HTR-8/SVneo (cell line): Measurements from ENCODE around the gene METTL23.
A peak's percentile ranks its signal among the peaks of the same experiment; 100 is the strongest.
"Not testable (repeated sequence)": the region's sequence is repeated elsewhere in the genome, so short reads cannot be mapped to it uniquely, and the experiment has no call there.

ENCODE experiments used
- DNase-seq: peaks from one replicate; pipeline ENCODE4 v3.0.0; 2011; ENCODE audit warnings: low spot score, mixed read lengths; ENCODE audit not compliant: insufficient read length
- FAIRE-seq: peaks from 2 replicates; lab custom pipeline; 2011; peaks lifted over from hg19 to GRCh38; lab: Jason Lieb, UNC

The METTL23 gene

DNA sequence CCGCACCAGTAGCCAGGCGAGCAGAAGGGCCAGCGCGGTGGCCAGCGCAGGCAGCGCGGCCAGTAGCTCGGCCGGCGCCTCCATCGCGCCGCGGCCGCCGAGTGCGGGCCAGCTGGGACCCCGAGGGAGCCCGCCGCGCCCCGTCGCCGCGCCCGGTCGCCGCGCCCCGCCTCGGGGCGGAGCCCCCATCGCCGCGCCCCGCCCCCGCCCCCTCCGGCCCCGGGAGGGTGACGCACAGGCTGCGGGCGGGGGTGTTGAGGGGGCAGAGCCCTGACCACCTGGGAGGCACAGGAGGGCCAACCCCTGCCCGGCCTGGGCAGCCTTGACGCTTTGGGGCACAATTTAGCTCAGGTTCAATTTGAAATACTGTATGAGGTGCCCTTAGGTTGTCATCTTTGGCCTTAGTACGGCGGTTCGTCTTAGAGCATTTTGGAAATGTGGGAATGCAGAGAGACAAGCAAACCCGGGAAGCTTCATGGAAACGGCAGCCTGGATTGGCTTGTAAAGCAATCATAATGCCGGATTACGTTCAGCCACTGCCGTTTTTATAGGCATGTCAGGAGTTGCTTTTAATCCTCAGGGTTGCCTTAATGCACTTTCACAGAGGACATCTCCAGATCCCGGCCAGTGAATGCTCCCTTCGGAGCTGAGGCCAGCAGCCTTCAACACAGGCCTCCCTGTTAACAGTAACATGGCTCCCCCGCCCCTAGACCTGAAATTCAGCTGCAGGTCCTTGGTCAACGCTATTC lies 15.6 kb upstream of the METTL23 start, which contains the start of gene MXRA7:
Gene MXRA7 (minus strand): TSS at position 103 of the 749 bp plus-strand sequence. CDS start 19 bp downstream, at position 84.
- FAIRE-seq (peak; percentile 54), DNase-seq (peak; percentile 89)

DNA sequence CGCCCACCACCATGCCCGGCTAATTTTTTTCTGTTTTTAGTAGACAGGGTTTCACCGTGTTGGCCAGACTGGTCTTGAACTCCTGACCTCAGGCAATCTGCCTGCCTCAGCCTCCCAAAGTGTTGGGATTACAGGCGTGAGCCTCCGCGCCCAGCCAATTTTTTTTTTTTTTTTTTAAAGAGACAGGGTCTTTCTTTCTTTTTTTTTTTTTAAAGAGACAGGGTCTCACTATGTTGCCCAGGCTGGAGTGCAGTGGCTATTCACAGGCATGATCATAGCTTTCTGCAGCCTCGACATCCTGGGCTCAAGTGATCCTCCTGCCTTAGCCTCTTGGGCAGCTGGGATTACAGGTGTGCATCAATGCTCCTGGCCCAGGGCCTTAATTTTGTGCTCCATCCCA lies 14.3 kb upstream of the METTL23 start:
- not testable (repeated sequence) for DNase-seq, FAIRE-seq

DNA sequence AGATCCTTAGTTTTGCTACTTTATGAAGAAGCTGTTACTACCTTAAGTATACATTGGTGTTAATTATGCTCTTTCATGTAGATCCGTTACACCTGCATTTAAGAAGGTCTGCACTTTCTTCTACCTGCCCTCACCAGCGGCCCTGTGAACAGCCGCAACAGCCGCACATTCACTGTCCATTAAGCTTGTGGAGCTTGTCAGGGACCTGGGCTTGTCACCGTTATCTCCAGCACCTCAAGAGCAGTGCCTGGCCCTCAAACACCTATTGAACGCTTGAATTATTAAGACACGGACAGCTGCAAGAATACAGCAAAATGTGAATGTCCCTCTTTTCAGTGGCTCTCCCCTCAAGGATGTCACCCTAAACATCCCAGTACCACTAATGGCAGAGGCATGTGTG lies 12.9 kb upstream of the METTL23 start:
- no peak for DNase-seq
- FAIRE-seq: no peak

DNA sequence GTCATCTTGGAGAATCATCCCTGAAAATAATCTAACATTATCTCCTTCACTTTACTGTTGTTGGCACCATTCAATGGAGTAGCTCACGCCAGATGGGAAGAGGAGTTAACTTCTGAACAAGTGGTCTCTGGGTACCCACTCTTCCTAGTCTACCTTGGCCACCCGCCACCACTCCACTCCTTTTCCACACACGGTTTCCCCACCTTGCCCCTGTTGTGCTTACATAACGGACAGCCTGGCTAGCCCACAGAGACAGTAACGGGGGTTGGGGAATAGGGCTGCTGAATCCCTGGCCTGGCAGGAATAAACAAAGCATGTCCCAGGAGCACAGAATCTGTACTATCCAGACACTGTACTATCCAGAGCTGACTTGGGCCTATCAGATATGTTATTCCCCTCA lies 12.3 kb upstream of the METTL23 start:
- FAIRE-seq: no peak
- DNase-seq: no peak

DNA sequence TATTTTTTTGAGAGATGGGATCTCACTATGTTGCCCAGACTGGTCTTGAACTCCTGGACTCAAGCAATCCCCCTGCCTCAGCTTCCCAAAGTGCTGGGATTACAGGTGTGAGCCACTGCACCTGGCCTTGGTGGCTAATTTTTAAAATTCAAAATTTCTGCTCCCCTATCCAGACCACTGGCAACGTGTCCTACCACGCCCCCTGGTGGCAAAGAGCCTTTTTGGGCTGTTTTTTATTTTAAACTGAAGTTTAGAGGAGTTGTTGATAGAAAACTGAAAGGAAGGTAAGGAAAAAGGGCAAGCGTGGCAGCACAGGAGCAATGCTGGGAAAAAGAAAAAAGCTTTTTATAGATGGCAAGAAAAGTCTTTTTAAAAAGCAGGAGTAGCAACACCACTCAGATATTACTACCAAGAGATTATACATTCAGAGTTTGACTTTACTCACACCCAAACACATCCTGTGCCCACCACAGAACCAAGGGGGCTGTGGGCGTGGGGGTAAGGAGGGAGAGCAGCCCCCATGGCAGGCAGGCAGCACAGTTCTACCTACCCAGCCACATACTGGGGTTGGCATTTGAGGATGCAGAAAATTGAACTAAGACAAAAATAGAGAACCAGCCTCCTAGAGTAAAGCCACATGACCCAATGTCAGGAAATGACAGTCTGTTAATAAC lies 11.7 kb upstream of the METTL23 start:
- FAIRE-seq (no peak), DNase-seq (no peak)

DNA sequence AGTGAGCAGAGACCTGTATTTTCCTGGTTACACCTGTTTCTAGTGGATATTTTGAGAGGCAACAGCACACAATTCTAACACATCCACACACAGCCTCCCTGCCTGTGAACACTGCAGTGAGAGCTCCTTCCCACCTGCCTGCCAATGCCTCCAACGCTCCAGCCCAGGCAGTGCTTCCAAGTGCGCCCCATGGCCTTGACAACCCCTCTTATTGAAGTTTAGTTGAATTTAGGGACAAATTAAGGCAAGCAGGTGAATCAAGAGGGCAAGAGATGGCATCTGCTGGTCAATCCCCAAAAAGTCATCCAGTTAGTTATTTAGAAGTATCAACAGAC lies 11.2 kb upstream of the METTL23 start:
- FAIRE-seq: no peak

DNA sequence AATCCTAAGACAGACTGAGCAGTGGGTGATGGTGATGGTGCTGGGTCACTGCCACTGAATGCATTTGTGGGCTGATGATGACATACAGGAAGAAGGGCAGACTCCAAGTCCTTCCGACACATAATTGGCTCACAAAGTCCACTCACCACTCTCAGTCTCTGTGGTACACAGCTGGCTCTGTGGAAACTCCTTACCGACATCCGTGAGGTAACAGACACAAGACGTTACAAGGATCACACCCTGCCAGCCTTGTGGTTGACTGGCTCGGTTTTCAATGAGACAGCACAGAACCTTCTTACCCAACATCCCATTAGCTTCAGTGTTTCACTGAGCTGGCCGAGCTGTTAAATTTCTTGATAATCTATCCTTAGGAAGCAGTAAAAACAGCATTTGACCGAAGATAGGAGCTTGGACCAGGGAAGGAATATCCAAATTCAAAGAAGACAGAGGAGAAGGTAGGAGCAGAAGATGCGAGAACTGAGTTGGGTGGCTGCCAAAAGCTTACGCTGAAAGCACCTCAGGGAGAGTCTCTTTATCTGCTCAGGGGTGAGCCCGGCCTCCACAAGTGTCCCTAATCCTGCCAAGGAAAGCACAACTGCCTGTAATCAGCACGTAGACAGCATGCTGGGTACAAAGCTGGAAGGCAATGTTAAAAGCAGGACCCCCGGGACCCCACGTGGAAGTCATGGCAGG lies 10.3 kb upstream of the METTL23 start:
- FAIRE-seq: peak; percentile 38

More for the DNA sequence above, 11.2 kb upstream of the METTL23 start:
- no peak for DNase-seq

DNA sequence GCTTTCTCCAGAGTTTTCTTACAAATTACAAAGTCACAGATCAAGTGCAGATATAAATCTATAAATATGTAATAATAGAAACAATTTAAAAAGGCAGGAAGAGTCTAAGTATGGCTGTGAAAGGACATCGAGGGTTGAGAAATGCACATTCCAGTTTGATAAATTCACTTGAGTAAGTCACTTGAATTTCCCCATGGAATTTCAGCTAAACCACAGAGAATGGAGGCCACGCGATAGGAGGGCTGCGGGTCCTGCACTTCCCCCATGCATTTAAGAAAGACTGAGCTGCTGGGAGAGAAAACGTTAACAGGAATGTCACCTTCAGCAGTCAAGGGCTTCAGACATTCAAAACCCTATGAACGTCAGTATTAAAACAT lies 9.8 kb upstream of the METTL23 start:
- DNase-seq (no peak), FAIRE-seq (no peak)

More for the DNA sequence above, 10.3 kb upstream of the METTL23 start:
- DNase-seq: no peak

DNA sequence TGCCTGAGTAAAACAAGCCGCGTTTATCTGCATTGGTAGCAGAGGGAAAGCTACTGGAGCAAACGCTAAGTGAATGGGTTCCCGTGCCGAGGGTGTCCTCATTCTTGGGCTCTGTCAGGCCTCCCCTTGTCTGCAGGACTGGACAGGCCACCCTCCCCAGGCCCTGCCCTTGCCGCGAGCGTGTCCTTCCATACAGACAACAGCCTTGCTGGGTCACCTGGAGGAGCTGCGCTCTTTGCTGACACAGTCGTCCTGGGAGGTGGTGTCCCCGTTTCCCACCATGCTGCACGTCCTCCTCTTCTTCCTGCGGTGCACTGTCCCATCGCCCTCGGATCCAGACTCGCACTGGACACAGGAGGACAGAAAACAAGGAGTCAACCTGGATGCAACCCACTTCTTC lies 8.1 kb upstream of the METTL23 start:
- FAIRE-seq (no peak), DNase-seq (no peak)

DNA sequence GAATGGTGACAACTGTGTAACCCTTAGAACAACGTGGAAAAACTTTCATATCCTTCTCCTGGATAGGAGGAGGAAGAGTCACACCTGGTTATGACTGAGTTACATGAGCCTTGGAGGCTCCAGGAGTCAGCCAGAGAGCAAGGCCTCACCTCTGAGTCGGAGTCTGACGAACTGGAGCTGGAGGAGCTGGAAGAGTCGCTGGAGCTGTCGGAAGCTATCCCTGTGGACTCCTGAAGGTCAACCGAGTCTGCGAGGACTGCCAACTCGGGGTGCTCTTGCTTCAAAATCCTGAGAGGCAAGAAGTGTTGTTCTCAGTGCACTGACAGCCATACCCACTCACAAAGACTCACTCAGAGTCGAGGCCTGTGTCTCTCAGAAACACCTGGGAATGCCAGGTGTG lies 6.4 kb upstream of the METTL23 start:
- DNase-seq: no peak
- FAIRE-seq: no peak

DNA sequence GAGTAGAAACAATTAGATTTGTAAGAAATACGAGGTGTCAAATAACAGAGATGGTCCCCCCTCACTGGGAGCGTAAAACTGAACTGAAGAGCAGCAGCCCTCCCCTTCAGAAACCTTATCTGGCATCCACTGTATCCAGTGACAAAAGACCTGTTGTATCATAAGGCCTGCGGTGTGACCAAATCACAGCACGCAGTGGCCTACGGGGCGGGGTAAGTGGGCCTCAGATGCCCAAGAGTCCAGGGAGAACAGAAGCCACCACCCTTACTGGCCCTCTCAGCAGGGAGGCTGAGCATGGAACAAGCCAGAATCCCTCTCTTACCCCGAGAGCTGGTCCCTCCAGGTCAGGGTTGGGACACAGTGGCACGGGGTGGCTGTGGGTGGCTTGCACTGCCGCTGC lies 5.7 kb upstream of the METTL23 start:
- DNase-seq: no peak
- FAIRE-seq: no peak

DNA sequence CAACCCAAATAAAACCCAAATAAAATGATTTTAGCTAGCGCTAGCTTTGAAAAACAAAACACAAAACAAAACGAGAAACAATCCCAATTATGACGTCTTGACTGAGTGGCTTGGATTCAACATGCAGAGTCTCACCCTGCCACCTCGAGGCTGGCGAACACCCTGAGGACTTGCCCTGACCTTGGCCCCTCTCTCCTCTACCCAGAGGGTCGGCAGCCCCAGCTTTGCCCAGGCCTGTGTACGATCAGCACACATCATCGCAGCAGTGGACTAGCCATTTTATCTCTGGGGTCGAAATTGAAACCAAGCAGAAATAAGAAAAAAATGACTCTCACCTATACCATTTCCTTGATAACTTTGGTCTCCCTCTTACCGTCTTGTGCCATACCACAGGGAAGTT lies 5.2 kb upstream of the METTL23 start:
- no peak for DNase-seq
- no peak for FAIRE-seq

DNA sequence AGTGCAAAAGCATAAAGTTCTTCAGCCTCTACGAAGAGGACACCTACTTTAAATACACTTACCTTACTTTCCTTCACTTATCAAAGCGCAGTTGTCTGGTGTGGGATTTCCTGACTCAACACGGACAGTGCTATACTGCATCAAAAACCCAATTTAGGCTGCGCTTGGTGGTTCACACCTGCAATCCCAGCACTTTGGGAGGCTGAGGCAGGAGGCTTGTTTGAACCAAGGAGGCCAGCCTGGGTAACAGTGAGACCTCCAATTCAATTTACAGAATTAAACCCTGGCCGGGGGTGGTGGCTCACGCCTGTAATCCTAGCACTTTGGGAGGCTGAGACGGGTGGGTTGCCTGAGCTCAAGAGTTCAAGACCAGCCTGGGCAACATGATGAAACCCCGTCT lies 4.4 kb upstream of the METTL23 start:
- FAIRE-seq (no peak), DNase-seq (no peak)

DNA sequence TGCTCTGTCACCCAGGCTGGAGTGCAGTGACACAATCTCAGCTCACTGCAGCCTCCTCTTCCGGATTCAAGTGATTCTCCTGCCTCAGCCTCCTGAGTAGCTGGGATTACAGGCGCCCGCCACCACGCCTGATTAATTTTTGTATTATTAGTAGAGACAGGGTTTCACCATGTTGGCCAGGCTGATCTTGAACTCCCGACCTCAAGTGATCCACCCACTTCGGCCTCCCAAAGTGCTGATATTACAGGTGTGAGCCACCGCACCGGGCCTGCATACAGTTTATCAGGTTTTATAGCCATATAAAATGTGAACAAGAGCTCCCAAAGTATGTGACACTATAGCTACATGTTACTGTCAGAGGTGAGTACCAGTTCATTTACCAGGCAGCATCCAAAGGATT lies 3.7 kb upstream of the METTL23 start:
- FAIRE-seq, DNase-seq: not testable (repeated sequence)

DNA sequence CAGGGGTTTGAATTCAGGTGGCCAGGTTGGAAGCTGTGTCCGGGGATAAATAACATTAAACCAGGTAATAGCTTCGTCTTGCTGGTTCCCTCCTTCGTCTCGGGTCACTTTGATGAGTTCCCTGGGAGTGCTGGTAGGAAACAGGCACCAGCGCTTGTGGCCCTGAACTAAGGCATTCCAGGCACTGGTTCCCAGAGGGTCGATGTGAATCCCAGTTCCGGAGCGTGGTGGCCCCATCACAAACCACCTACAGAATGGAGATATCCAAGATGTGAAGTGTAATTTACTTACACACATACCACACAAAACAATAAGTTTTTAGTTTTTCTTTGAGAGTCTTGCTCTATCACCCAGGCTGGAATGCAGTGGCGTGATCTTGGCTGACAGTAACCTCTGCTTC lies 2.8 kb upstream of the METTL23 start:
- FAIRE-seq (no peak), DNase-seq (no peak)

DNA sequence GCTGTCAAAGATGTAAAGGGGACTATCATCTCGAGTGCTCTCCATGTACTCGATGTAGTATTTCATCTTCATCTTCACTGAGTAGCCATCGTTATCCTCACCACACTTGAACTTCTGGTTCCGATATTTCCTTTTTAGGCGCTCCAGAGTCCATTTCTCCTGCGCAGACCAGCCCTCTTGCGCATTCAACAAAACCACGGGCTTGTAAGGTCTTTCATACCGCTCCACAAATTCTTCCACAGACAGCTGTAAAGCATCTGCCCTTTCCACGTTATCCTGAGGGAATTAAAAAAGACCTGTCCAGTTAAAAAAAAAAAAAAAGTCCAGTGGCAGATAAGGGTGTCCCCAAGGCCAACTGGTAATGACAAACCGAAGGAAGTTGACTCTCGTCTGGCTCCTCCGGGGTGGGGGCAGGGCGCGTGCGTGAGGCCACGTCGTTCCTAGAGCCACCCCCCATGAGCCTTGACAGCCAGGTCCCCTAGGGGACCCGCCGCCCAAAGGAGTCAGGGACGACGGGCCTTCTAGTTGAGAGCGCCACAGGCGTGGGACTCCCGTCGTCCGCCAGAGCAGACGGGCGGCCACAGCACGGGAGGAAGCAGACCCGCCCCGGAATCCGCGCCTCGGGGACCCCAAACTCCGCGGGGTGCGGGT lies 934 bp upstream of the METTL23 start:
- DNase-seq: no peak
- no peak for FAIRE-seq

DNA sequence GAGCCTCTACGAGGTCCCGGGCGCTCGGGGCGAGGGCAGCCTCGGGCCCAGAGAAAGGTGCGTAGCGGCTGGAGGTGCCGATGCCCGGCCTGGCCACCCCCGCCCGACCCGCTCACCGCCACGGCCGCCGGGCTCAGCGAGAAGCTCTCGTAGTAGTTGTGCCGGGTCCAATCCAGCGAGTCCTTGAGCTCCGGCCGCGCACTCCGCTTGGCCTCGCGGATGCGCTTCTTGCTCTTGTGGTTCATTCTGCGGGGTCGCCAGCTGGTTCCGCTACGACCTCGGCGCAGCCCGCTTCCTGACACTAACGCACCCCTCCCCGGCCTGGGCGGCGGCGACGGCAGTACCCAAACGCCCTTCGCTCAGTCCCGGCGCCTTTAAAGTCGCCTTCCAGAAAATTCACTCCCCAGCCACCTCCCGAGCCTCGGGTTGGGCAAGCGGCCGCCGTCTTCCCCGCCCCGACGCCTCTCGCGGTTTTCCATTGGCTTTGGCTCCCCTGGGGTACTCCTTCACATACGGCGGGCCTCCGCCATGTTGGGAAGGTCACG lies 336 bp upstream of the METTL23 start, which contains the start of gene JMJD6:
Gene JMJD6 (minus strand): TSS at position 376 of the 545 bp plus-strand sequence. CDS start 131 bp downstream, at position 245.
- FAIRE-seq: peak; percentile 76
- DNase-seq: peak; percentile 96

DNA sequence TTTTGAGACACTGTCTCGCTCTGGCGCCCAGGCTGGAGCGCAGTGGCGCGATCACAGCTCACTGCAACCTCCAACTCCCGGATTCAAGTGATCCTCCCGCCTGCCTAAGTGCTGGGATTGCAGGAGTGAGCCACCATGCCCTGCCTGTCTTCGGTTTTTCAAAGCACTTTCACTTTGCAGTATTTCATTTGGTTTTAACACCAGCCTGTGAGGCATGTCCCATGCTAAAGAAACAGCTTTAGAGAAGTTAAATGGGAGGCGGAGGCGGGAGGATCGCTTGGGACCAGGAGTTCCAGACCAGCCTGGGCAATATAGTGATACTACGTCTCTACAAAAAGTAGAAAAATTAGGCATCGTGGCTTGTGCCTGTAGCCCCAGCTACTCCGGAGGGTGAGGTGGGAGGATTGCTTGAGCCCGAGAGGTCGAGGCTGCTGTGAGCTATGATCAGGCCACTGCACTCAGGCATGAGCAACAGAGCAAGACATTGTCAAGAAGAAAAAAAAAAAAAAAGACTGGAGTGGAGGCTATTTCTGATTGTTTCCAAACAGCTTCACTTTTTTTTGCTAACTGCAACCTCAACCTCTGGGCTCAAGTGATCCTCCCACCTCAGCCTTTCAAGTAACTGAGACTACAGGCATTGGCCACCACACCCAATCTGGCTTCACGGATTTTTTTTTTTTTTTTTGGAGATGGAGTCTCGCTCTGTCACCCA lies 1.3 kb downstream of the METTL23 start:
- FAIRE-seq (no peak), DNase-seq (no peak)

DNA sequence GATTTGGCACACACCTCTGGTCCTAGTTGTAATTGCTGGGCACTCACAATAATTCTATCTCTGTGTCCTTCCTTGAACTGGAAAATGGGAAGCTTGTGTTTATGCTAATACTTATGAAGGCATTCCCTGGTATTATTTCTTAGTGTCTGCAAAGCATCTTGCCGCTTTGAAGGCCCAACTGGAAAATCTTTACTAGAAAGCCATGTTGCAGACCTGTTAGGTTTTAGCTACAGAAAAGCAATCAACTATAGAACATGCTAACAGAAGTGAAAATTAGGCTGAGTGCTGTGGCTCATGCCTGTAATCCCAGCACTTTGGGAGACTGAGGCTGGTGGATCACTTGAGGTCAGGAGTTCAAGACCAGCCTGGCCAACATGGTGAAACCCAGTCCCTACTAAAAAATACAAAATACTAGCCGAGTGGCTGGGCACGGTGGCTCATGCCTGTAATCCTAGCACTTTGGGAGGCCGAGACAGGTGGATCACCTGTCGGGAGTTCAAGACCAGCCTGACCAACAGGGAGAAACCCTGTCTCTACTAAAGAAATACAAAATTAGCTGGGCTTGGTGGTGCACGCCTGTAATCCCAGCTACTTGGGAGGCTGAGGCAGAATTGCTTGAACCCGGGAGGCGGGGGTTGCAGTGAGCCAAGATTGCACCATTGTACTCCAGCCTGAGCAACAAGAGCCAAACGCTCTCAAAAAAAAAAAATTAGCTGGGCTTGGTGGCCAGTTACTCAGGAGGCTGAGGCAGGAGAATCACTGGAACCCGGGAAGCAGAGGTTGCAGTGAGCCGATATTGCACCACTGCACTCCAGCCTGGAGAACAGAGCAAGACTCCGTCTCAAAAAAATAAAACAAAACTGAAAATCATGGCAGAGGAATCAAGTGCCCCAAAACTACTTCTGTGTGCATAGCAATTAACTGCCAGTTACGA lies 5.4 kb downstream of the METTL23 start:
- not testable (repeated sequence) for FAIRE-seq, DNase-seq
